NT2/D1 (cell line): Measurements from ENCODE around the gene SLC22A17.

Source experiments
- DNase-seq: peaks from one replicate; pipeline ENCODE4 v3.0.0-alpha.2; 2011; ENCODE audit warnings: low read depth, low spot score
- H3K27me3 ChIP-seq: 2 replicates; pipeline ENCODE4 v1.6.0; 2011; ENCODE audit warnings: mild to moderate bottlenecking; ENCODE audit not compliant: insufficient read length, insufficient read depth
- H3K36me3 ChIP-seq: 2 replicates; pipeline ENCODE4 v1.6.1; 2011; ENCODE audit warnings: mild to moderate bottlenecking, low read length, mixed read lengths; ENCODE audit not compliant: insufficient read depth, insufficient read length
- H3K4me1 ChIP-seq: 2 replicates; pipeline ENCODE4 v1.5.1; 2011; ENCODE audit not compliant: insufficient read depth, insufficient read length
- H3K4me3 ChIP-seq: 2 replicates; pipeline ENCODE4 v1.5.1; 2011; ENCODE audit warnings: low read depth; ENCODE audit not compliant: insufficient read length
- H3K9ac ChIP-seq: 2 replicates; pipeline ENCODE4 v1.6.0; 2011; ENCODE audit warnings: low read depth; ENCODE audit not compliant: insufficient read length
- H3K9me3 ChIP-seq: 2 replicates; pipeline ENCODE4 v1.5.1; 2011; ENCODE audit warnings: mild to moderate bottlenecking, low read length; ENCODE audit not compliant: insufficient read depth
- SUZ12 ChIP-seq: IDR thresholded peaks from 2 replicates; pipeline ENCODE4 v1.6.1; 2011; ENCODE audit not compliant: insufficient read length, insufficient read depth; ENCODE audit errors: extremely low read depth
- YY1 ChIP-seq: IDR thresholded peaks from 2 replicates; pipeline ENCODE4 v1.6.1; 2011; ENCODE audit not compliant: insufficient read length, insufficient read depth
- ZNF274 ChIP-seq: IDR thresholded peaks from 2 replicates; pipeline ENCODE4 v1.6.1; 2011; ENCODE audit warnings: mild to moderate bottlenecking, low read depth, low read length

SLC22A17 gene

DNA sequence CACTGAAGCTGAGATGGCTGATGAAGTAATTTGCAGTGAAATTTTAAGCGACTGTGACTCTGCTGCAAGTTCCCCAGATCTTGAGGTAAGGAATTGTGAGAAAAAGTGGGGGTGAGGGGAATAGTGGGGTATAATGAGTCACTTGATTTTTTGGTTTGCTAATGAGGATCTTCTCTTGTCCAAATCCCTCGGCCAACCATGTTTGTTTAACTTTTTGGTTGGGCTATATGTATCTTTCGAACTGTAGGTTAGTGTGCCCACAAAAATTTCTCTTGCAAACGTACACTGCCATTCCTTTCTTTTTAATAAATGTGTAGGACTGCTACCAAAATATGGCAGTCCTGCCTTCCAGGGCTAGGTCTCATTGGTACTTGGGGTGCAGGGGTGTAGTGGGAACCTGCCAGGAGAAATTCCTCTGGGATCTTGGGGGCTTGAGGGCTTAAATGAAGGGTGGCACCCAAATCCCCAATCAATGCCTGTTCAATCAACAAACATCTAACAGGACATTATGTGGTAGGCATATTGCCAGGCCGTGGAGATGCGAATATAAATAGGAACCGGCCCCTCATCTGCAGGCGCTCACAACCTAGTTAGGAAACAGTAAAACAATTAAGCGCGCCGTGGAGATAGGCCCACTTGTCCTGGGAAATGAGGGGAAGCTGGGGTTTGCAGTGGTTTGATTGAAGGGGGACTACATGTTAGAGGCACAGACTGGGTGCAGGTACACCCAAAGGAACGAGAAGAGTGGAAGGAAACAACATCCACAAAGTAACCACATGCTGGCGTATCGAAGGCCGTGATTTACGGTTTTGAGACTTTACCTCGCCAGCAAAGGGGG lies 32.7 kb downstream of the SLC22A17 start:
- no peaks in the 10 kb centered on the region for H3K4me1 ChIP-seq
- no peaks in the 10 kb centered on the region for H3K27me3 ChIP-seq
- DNase-seq = no peak
- H3K9ac ChIP-seq = peak overlapping the region; percentile 79
- H3K9me3 ChIP-seq = no peaks in the 10 kb centered on the region
- peaks cover 41% of the 10 kb centered on the region for H3K36me3 ChIP-seq
- peak overlapping the region; percentile 68 for H3K4me3 ChIP-seq
- TF ChIP-seq YY1 (no peak), SUZ12 (no peak), ZNF274 (no peak)

DNA sequence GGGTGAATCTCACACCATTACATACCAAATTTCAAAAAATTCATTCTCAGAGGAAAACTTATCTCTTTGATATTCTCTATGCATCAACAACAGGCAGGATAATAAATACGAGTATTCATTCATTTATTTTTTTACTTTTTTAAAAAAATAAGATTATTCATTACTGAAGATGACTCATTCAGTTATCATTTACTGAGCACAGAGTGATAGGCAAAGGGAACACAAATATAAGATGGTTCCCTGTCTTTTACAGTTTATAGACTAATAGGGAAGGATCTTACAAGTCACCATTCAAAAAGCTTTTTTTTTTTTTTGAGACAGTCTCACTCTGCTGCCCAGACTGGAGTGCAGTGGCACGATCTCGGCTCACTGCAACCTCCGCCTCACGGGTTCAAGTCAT lies 36.4 kb downstream of the SLC22A17 start:
- Histone ChIP-seq H3K9ac (no peak overlapping the region), H3K27me3 (no peaks in the 10 kb centered on the region), H3K36me3 (peaks cover 26% of the 10 kb centered on the region), H3K4me1 (no peaks in the 10 kb centered on the region), H3K4me3 (no peak overlapping the region), H3K9me3 (no peaks in the 10 kb centered on the region)
- no peak for TF ChIP-seq YY1
- no peak for TF ChIP-seq SUZ12
- no peak for TF ChIP-seq ZNF274
- DNase-seq = no peak

DNA sequence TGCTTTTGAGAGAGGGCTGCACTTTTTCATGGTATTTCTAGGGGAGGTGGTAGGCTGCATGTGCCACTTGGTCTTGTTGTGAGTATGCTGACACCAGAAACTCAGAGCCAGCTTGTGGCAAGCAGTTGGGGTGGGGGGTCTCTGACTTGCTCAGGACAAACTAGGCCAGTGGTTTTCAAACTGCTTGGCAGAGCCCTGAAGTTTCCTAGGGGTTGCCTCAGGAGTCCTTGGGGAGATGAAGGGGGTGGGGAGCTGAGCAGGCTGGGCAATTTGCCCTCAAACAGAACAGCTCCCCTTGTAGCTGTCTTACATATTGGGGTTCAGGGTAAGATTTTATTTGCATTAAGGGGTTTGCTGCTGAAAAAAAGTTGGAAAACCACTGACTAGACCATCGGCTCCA lies 42.1 kb downstream of the SLC22A17 start:
- H3K4me1 ChIP-seq = peaks cover 4% of the 10 kb centered on the region
- no peaks in the 10 kb centered on the region for H3K27me3 ChIP-seq
- H3K9me3 ChIP-seq = no peaks in the 10 kb centered on the region
- H3K9ac ChIP-seq = no peak overlapping the region
- H3K36me3 ChIP-seq = peaks cover 53% of the 10 kb centered on the region
- H3K4me3 ChIP-seq = no peak overlapping the region
- TF ChIP-seq ZNF274 (no peak), SUZ12 (no peak), YY1 (no peak)
- no peak for DNase-seq

DNA sequence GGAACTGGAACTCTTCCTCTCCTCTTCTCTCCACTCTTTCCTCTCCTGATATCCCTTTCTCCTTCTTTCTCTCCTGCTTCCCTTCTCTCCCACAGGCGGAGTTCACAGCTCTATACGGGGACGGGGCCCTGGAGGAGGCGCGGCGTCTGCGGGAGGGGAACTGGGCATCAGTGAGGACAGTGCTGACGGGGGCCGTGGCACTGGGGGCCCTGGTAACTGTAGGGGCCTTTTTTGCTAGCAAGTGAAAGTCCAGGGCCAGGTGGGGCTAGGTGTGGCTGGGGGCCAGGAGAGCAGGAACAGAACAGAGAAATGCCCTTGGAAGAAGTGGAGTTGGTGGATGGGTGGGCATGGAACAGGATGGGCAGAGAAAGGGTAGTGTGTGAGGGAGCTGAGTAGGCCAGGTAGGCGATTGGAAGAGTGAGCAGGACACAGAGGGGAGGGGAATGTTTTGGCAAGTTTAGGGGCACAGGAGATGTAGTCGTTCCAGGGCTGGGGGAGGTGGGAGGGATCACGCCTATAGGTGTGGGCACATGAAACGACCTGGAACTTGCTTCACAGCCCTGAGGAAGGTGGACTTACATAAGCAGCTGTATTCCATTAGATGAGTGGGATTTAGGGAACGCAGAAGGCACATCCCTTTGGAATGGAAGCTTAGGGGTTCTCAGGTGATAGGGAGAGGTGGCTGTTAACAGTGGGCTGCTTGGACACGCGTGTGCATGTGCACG lies 43.8 kb downstream of the SLC22A17 start:
- no peak overlapping the region for H3K4me3 ChIP-seq
- no peak for DNase-seq
- no peaks in the 10 kb centered on the region for H3K9me3 ChIP-seq
- H3K36me3 ChIP-seq = peaks cover 53% of the 10 kb centered on the region
- TF ChIP-seq SUZ12 = no peak
- no peak for TF ChIP-seq YY1
- no peak for TF ChIP-seq ZNF274
- peaks cover 13% of the 10 kb centered on the region for H3K27me3 ChIP-seq
- H3K4me1 ChIP-seq = peaks cover 4% of the 10 kb centered on the region
- no peak overlapping the region for H3K9ac ChIP-seq

DNA sequence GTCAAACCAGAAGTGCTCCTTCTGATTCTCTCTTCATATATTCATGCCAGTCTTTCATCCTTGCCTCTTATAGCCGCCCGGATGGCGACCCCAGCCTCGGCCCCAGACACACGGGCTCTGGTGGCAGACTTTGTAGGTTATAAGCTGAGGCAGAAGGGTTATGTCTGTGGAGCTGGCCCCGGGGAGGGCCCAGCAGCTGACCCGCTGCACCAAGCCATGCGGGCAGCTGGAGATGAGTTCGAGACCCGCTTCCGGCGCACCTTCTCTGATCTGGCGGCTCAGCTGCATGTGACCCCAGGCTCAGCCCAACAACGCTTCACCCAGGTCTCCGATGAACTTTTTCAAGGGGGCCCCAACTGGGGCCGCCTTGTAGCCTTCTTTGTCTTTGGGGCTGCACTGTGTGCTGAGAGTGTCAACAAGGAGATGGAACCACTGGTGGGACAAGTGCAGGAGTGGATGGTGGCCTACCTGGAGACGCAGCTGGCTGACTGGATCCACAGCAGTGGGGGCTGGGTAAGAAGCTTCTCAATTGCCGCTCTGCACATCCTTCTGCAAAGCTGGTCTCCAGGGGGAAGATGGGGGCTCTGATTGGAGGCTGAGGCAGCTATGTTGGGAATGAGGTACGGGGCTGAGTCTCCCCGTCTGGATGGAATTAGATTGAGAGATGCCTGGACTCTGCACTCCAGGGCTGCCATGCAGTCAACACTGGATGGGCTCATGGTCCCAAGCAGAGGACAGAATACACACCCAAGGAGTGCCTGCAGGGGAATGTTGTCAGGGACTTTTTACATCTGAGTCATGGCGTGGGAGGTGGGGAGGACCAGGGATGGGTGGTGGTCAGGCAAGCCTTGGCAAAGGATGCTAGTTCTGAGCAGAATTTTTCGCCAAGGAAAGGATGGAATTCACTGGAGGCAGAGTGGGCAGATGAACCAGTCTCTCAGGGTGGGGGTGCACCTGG lies 44.7 kb downstream of the SLC22A17 start:
- TF ChIP-seq ZNF274 (no peak), YY1 (no peak), SUZ12 (no peak)
- Histone ChIP-seq H3K9me3 (no peaks in the 10 kb centered on the region), H3K4me1 (peaks cover 4% of the 10 kb centered on the region), H3K9ac (peak overlapping the region; percentile 98), H3K4me3 (peak overlapping the region; percentile 90), H3K27me3 (peaks cover 21% of the 10 kb centered on the region), H3K36me3 (peaks cover 53% of the 10 kb centered on the region)
- no peak for DNase-seq

DNA sequence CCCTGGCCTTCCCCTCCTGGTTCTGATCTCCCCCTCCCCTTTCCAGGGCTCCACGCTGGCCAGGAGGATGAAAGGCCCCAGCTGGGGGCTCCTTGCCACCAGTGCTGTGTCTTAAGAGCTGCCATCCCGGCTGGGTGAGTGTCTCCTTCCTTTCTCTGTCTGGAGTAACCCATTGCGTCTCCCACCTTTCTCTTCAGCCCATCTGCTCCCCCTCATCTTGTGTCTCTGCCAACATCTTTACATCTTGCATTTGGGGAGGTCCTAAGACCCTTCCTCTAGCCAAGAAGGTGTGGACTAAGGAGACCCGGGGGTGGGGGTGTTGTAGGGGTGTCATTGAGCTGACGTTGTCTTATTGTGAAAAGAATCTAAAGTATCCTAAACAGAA lies 45.5 kb downstream of the SLC22A17 start:
- peaks cover 47% of the 10 kb centered on the region for H3K36me3 ChIP-seq
- DNase-seq = no peak
- H3K4me1 ChIP-seq = peaks cover 4% of the 10 kb centered on the region
- H3K27me3 ChIP-seq = peaks cover 22% of the 10 kb centered on the region
- H3K9me3 ChIP-seq = no peaks in the 10 kb centered on the region
- TF ChIP-seq YY1 (no peak), ZNF274 (no peak), SUZ12 (no peak)
- peak overlapping the region; percentile 98 for H3K9ac ChIP-seq
- peak overlapping the region; percentile 90 for H3K4me3 ChIP-seq

DNA sequence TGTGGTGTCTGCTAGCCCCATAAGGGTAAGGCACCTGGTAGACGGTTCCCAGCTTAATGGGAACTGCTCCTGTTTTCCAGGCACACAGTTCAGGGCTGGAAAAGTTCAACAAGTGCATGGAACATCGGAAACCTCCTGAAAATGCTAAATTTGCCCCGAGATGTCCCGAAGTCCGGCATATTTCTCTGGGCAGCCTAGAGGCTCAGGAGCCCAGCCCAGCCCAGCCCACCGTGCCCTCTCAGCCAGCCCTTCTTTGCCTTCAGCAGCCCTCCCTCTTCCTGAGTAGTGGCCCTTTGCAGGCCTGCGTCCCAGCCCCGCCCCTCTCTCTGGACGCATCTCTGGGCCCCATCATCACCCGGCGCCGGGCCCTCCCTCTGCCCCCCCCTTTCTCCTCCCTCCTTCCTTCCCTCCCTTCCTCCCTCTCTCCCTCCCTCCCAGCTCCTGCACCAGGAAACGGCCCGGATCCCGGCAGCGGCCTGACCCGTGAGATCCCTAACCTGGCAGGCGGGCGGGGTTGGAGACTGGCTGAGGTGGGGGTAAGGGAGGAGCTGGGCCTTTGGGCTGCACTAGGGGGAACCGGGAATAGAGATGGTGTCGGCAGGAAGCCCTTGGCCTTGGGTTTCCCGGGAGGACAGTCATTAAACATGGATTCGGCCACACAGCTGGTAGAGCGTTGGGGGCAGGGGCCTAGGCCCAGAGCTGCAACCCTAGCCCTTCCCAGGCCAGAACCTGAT lies 46.1 kb downstream of the SLC22A17 start, which contains the start of gene BCL2L2:
Gene BCL2L2 (plus strand): TSS at position 422 of the 734 bp plus-strand sequence. CDS start 935 bp downstream, outside the sequence.
- TF ChIP-seq YY1 (no peak), ZNF274 (no peak), SUZ12 (no peak)
- peaks cover 22% of the 10 kb centered on the region for H3K27me3 ChIP-seq
- peaks cover 4% of the 10 kb centered on the region for H3K4me1 ChIP-seq
- peak within 1 kb of the TSS; percentile 90 for H3K4me3 ChIP-seq
- H3K9ac ChIP-seq = peak within 1 kb of the TSS; percentile 98
- peak; percentile 93 for DNase-seq
- peaks cover 42% of the 10 kb centered on the region for H3K36me3 ChIP-seq
- no peaks in the 10 kb centered on the region for H3K9me3 ChIP-seq
